ENCODE measurements around the gene ASCL5. TPM values are rescaled to one million over a fixed set of nuclear protein-coding genes. Genes with fewer than 3 reads are reported as not detected.

The ASCL5 gene
- total and polyA plus RNA-seq, 12 donors = 0.10 TPM; not detected in 11

DNA sequence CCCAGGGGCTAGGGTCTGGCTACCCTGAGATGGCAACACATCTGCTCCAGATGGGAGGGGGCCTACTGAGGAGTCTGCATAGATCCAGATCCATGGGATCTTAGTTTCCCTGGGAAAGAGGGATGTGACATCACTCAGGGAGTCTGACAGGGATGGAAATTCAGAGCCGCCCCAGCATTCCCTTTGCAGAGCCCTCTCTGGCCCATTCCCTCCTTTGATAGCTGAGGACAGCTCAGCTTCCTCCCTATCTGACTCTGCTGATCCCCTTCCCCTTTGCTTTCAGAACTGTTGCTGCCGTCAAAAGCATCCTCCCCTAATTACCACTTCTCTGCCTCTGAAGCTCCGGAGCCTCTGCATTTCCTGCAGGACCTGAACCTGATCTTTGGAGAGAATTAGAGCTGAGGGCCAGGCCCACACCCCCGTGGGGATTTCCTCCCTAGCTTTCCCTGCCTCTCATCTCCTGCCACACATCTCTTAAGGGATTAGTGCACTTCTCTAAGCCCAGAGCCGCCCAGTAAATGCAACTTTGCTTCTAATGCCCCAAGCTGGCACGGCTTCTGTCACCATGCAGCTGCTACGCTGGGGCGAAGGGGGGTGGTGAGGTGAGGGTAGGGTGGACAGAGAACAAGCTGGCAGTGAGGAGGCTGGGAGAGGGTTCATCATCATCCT lies 9.5 kb upstream of the ASCL5 start:
- 84 to 93% (median 86%) methylated on average over 6 to 8 of the region's 8 CpGs for WGBS, 4 donors
- peak overlapping the region in 3 of 5 donors; percentile 30 to 75 (median 51) for H3K27ac ChIP-seq
- H3K27me3 ChIP-seq = no peaks in the 10 kb centered on the region
- peaks cover 12 to 27% of the 10 kb centered on the region in 2 donors for H3K4me1 ChIP-seq (replicated peaks in 1 of 2)
- intact Hi-C loops (cut with DNase I) = no loop called here
- H3K36me3 ChIP-seq (replicated peaks in 1 of 2) = peaks cover 0 to 32% of the 10 kb centered on the region in 2 donors
- H3K4me3 ChIP-seq = no peak overlapping the region
- no peak for TF ChIP-seq POLR2A (IDR thresholded peaks at IDR 0.05)
- TF ChIP-seq, protein P1, sequence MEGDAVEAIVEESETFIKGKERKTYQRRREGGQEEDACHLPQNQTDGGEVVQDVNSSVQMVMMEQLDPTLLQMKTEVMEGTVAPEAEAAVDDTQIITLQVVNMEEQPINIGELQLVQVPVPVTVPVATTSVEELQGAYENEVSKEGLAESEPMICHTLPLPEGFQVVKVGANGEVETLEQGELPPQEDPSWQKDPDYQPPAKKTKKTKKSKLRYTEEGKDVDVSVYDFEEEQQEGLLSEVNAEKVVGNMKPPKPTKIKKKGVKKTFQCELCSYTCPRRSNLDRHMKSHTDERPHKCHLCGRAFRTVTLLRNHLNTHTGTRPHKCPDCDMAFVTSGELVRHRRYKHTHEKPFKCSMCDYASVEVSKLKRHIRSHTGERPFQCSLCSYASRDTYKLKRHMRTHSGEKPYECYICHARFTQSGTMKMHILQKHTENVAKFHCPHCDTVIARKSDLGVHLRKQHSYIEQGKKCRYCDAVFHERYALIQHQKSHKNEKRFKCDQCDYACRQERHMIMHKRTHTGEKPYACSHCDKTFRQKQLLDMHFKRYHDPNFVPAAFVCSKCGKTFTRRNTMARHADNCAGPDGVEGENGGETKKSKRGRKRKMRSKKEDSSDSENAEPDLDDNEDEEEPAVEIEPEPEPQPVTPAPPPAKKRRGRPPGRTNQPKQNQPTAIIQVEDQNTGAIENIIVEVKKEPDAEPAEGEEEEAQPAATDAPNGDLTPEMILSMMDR (IDR thresholded peaks at IDR 0.05) = no peak
- no peaks in the 10 kb centered on the region for H3K9me3 ChIP-seq (replicated peaks in 1 of 3)
- DNase-seq = no peak

DNA sequence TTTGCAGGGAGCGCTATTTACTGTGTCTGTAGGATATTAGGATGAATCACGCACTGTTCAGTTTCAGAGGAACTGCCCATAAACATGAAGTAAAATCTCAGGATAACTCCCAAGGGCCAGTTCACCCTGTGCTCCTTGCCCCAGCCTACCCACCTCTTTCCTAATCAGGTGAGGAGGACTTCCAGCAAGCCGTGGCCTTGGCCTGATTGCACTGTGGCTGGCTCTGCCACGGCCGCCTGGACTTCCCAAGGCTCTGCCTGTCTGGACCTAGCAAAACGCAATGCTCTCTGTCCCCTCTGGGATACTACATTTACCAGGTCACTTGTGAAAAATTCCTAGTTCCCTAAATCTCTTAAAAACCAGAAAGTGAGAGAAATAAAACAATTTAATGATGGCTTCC lies 7.4 kb upstream of the ASCL5 start:
- TF ChIP-seq POLR2A (IDR thresholded peaks at IDR 0.05) = no peak
- TF ChIP-seq, protein P1 (IDR thresholded peaks at IDR 0.05) = no peak
- Histone ChIP-seq H3K4me3 (no peak overlapping the region), H3K27ac (peak overlapping the region in 1 of 5 donors; percentile 16), H3K27me3 (no peaks in the 10 kb centered on the region), H3K9me3 (replicated peaks in 1 of 3) (no peaks in the 10 kb centered on the region), H3K4me1 (replicated peaks in 1 of 2) (peaks cover 12 to 32% of the 10 kb centered on the region in 2 donors), H3K36me3 (replicated peaks in 1 of 2) (peaks cover 0 to 15% of the 10 kb centered on the region in 2 donors)
- 53 to 78% (median 66%) methylated on average over 6 of the region's 6 CpGs for WGBS, 4 donors
- peak in 4 of 7 donors; percentile 32 to 47 (median 37) for DNase-seq
- intact Hi-C loops (cut with DNase I) = no loop called here

DNA sequence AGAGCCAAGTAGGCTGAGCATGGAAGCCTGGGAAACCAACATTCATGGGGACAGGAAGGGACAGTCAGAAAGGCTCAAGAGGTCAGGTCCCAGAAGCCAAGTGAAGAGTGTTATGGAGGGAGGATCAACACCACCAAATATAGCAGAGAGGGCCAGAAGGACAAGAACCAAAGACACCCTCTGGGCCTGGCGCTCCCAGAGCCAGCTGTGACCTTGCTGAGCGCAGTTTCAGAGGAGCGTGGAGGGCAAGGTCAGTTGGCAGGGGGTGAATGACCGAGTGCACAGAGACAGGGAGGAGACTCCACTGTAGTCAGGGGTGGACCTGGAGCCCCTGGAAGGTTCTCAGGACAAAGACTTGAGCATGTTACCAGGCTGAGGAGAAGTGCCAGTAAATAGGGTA lies 4.4 kb upstream of the ASCL5 start:
- Histone ChIP-seq H3K9me3 (replicated peaks in 1 of 3) (no peaks in the 10 kb centered on the region), H3K4me1 (replicated peaks in 1 of 2) (peaks cover 0 to 15% of the 10 kb centered on the region in 2 donors), H3K36me3 (replicated peaks in 1 of 2) (peaks cover 0 to 13% of the 10 kb centered on the region in 2 donors), H3K27ac (no peak overlapping the region), H3K27me3 (no peaks in the 10 kb centered on the region), H3K4me3 (no peak overlapping the region)
- WGBS, 4 donors = 33 to 67% (median 41%) methylated on average over 4 of the region's 4 CpGs
- no peak for TF ChIP-seq POLR2A (IDR thresholded peaks at IDR 0.05)
- TF ChIP-seq, protein P1 (IDR thresholded peaks at IDR 0.05) = no peak
- intact Hi-C loops (cut with DNase I) = no loop called here
- peak in 5 of 7 donors; percentile 29 to 61 (median 50) for DNase-seq

DNA sequence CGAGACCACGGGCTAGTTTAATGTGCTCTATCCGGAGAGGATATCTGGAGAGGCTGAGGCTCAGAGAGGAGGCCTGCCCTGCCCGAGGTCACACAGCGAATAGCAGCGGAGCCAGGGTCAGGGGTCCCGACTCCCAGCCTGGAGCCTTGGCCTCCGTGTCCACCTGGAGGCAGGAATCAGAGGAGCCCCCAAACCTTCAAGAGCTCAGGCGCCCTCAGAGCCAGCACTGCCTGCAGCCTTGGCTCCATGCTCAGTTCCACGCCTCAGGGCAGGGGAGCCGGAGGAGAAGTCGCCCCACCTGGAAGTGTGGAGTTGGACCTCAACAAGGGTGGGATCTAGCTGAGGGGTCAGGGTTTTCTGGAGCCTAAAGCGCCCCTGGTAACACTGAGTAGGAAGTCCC lies 2.0 kb upstream of the ASCL5 start:
- Histone ChIP-seq H3K36me3 (replicated peaks in 1 of 2) (no peaks in the 10 kb centered on the region), H3K4me1 (replicated peaks in 1 of 2) (peaks cover 0 to 7% of the 10 kb centered on the region in 2 donors), H3K27ac (no peak overlapping the region), H3K9me3 (replicated peaks in 1 of 3) (no peaks in the 10 kb centered on the region), H3K27me3 (no peaks in the 10 kb centered on the region), H3K4me3 (no peak overlapping the region)
- no peak for DNase-seq
- WGBS, 4 donors = 95 to 98% (median 95%) methylated on average over 7 to 13 of the region's 13 CpGs
- TF ChIP-seq, protein P1 (IDR thresholded peaks at IDR 0.05) = no peak
- no peak for TF ChIP-seq POLR2A (IDR thresholded peaks at IDR 0.05)
- intact Hi-C loops (cut with DNase I) = no loop called here

Measured in adrenal gland (tissue), 12 donors.